HepG2 (cell line): ENCODE measurements around the gene GRK4. TPM values are rescaled to one million over a fixed set of nuclear protein-coding genes. Genes with fewer than 3 reads are reported as not detected.

ENCODE experiments used
- ATM ChIP-seq: fragments of 450-650 bp; IDR thresholded peaks from 2 replicates; pipeline ENCODE4 v1.7.1; 2017; ENCODE audit warnings: mild to moderate bottlenecking, borderline replicate concordance
- CBX1 ChIP-seq: IDR thresholded peaks from one replicate; pipeline ENCODE4 v1.6.1; 2016; ENCODE audit warnings: antibody characterized with exemption, low read depth
- CBX2 ChIP-seq, 2 experiments: fragments of 200-600 bp in 1 of 2; sonication (generic); formaldehyde crosslinking in 1 of 2; IDR thresholded peaks; 2 replicates each; pipeline versions ENCODE4 v1.7.0 to v1.8.1; 2018 to 2022; ENCODE audit warnings: low read depth in 2 of 2, low read length in 1 of 2, mild to moderate bottlenecking in 1 of 2, missing genetic modification reagents in 1 of 2
- DNMT3B ChIP-seq: conservative IDR thresholded peaks from 2 replicates; pipeline ENCODE4 v1.6.1; 2016; ENCODE audit warnings: missing biosample characterization, control low read depth
- ELF4 ChIP-seq: sonication (generic); formaldehyde crosslinking; IDR thresholded peaks from 2 replicates; pipeline ENCODE4 v1.5.0; 2020; ENCODE audit warnings: missing genetic modification reagents, mild to moderate bottlenecking, moderate library complexity, borderline replicate concordance
- GZF1 ChIP-seq: sonication (generic); formaldehyde crosslinking; IDR thresholded peaks from 2 replicates; pipeline ENCODE4 v1.5.1; 2020; ENCODE audit warnings: mild to moderate bottlenecking, missing genetic modification reagents
- HIC2 ChIP-seq: sonication (generic); formaldehyde crosslinking; IDR thresholded peaks from 2 replicates; pipeline ENCODE4 v1.9.0; 2022; ENCODE audit warnings: low read depth, missing genetic modification reagents
- MAF1 ChIP-seq: sonication (generic); formaldehyde crosslinking; IDR thresholded peaks from 2 replicates; pipeline ENCODE4 v1.5.0; 2020; ENCODE audit warnings: missing genetic modification reagents, borderline replicate concordance
- MIER2 ChIP-seq: IDR thresholded peaks from 2 replicates; pipeline ENCODE4 v1.6.1; 2016; ENCODE audit warnings: missing biosample characterization, missing genetic modification reagents
- SMYD3 ChIP-seq: sonication (generic); formaldehyde crosslinking; IDR thresholded peaks from 2 replicates; pipeline ENCODE4 v1.8.1; 2023; ENCODE audit warnings: mild to moderate bottlenecking, missing genetic modification reagents
- ZFY ChIP-seq: sonication (generic); formaldehyde crosslinking; IDR thresholded peaks from 2 replicates; pipeline ENCODE4 v1.4.0; 2020; ENCODE audit warnings: missing genetic modification reagents
- ZNF33B ChIP-seq: sonication (generic); formaldehyde crosslinking; IDR thresholded peaks from 2 replicates; pipeline ENCODE4 v1.5.1; 2020; ENCODE audit warnings: mild to moderate bottlenecking, missing genetic modification reagents
- ZNF34 ChIP-seq: sonication (generic); formaldehyde crosslinking; IDR thresholded peaks from 2 replicates; pipeline ENCODE4 v1.4.0; 2020; ENCODE audit warnings: mild to moderate bottlenecking, missing genetic modification reagents, borderline replicate concordance
- ZNF362 ChIP-seq: sonication (generic); formaldehyde crosslinking; IDR thresholded peaks from 2 replicates; pipeline ENCODE4 v1.4.0; 2020; ENCODE audit warnings: missing genetic modification reagents, mild to moderate bottlenecking, borderline replicate concordance
- ZNF550 ChIP-seq: sonication (generic); formaldehyde crosslinking; IDR thresholded peaks from 2 replicates; pipeline ENCODE4 v1.4.0; 2020; ENCODE audit warnings: mild to moderate bottlenecking, missing genetic modification reagents, borderline replicate concordance
- ZNF709 ChIP-seq: sonication (generic); formaldehyde crosslinking; IDR thresholded peaks from 2 replicates; pipeline ENCODE4 v1.5.0; 2020; ENCODE audit warnings: mild to moderate bottlenecking, missing genetic modification reagents
- polyA plus RNA-seq, 8 experiments: library from polyadenylated mRNA; depleted of rRNA in 3 of 8; stranded (reverse) in 7 of 8; unstranded in 1 of 8; fragments of >200 nt; fragmentation: Illumina TruSeq in 4 of 8; extraction: Trizol in 4 of 8; gene quantifications; 2 replicates each; pipeline versions ENCODE4 v1.2.1 to v1.2.3, GENCODE V29; 2011 to 2016; ENCODE audit warnings: low read depth in 4 of 8, missing spikeins in 1 of 8, mixed read lengths in 1 of 8; ENCODE audit not compliant: insufficient read depth in 1 of 8
- total RNA-seq, 5 experiments: library from RNA; depleted of rRNA; stranded (reverse); fragments of >200 nt; fragmentation: Illumina TruSeq; extraction: Trizol; gene quantifications; 2 replicates each; pipeline ENCODE4 v1.2.3, GENCODE V29; 2016; ENCODE audit warnings: low read depth in 1 of 5
- TF ChIP-seq, protein P1 (sequence below): sonication (generic); formaldehyde crosslinking; IDR thresholded peaks from 2 replicates; pipeline ENCODE4 v1.4.0; 2020; ENCODE audit warnings: missing genetic modification reagents, borderline replicate concordance
- TF ChIP-seq, protein P2 (sequence below): fragments of 450-650 bp; IDR thresholded peaks from 2 replicates; pipeline ENCODE4 v1.6.1; 2017; ENCODE audit warnings: mild to moderate bottlenecking

Gene GRK4
- total and polyA plus RNA-seq, 2 of the 13 experiments (the other 11 are each of a cell fraction or from before 2014, with no cell fraction given) = 1.8 to 2.0 TPM

GRCh38 chr4:3073158-3074077 is 110.0 kb downstream of the GRK4 start (continued):
- no peak for TF ChIP-seq MIER2 (CRISPR knock-in tag)
- TF ChIP-seq CBX1 = no peak
- TF ChIP-seq CBX2 (IDR thresholded peaks at IDR 0.05; ENCODE audit: low read depth, low read length) = no peak
- no peak for TF ChIP-seq CBX2 (CRISPR knock-in tag; IDR thresholded peaks at IDR 0.05; ENCODE audit: low read depth)
- no peak for TF ChIP-seq ZNF362 (CRISPR knock-in tag)
- TF ChIP-seq ATM = no peak
- no peak for TF ChIP-seq ZNF550 (CRISPR knock-in tag)
- no peak for TF ChIP-seq HIC2 (CRISPR knock-in tag)
- TF ChIP-seq GZF1 = no peak
- TF ChIP-seq SMYD3 (CRISPR knock-in tag) = no peak
- no peak for TF ChIP-seq ELF4 (CRISPR knock-in tag)
- TF ChIP-seq ZFY (CRISPR knock-in tag) = peak; percentile 75
- TF ChIP-seq, protein P1, sequence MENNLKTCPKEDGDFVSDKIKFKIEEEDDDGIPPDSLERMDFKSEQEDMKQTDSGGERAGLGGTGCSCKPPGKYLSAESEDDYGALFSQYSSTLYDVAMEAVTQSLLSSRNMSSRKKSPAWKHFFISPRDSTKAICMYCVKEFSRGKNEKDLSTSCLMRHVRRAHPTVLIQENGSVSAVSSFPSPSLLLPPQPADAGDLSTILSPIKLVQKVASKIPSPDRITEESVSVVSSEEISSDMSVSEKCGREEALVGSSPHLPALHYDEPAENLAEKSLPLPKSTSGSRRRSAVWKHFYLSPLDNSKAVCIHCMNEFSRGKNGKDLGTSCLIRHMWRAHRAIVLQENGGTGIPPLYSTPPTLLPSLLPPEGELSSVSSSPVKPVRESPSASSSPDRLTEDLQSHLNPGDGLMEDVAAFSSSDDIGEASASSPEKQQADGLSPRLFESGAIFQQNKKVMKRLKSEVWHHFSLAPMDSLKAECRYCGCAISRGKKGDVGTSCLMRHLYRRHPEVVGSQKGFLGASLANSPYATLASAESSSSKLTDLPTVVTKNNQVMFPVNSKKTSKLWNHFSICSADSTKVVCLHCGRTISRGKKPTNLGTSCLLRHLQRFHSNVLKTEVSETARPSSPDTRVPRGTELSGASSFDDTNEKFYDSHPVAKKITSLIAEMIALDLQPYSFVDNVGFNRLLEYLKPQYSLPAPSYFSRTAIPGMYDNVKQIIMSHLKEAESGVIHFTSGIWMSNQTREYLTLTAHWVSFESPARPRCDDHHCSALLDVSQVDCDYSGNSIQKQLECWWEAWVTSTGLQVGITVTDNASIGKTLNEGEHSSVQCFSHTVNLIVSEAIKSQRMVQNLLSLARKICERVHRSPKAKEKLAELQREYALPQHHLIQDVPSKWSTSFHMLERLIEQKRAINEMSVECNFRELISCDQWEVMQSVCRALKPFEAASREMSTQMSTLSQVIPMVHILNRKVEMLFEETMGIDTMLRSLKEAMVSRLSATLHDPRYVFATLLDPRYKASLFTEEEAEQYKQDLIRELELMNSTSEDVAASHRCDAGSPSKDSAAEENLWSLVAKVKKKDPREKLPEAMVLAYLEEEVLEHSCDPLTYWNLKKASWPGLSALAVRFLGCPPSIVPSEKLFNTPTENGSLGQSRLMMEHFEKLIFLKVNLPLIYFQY = 0 out of 2 replicates have a peak, but pooled peaks have one; percentile 24
- no peak for TF ChIP-seq ZNF34 (CRISPR knock-in tag)
- no peak for TF ChIP-seq ZNF709 (CRISPR knock-in tag)
- TF ChIP-seq DNMT3B = no peak
- no peak for TF ChIP-seq ZNF33B (CRISPR knock-in tag)
- 0 out of 2 replicates have a peak, but pooled peaks have one; percentile 55 for TF ChIP-seq MAF1 (CRISPR knock-in tag)
- TF ChIP-seq, protein P2, sequence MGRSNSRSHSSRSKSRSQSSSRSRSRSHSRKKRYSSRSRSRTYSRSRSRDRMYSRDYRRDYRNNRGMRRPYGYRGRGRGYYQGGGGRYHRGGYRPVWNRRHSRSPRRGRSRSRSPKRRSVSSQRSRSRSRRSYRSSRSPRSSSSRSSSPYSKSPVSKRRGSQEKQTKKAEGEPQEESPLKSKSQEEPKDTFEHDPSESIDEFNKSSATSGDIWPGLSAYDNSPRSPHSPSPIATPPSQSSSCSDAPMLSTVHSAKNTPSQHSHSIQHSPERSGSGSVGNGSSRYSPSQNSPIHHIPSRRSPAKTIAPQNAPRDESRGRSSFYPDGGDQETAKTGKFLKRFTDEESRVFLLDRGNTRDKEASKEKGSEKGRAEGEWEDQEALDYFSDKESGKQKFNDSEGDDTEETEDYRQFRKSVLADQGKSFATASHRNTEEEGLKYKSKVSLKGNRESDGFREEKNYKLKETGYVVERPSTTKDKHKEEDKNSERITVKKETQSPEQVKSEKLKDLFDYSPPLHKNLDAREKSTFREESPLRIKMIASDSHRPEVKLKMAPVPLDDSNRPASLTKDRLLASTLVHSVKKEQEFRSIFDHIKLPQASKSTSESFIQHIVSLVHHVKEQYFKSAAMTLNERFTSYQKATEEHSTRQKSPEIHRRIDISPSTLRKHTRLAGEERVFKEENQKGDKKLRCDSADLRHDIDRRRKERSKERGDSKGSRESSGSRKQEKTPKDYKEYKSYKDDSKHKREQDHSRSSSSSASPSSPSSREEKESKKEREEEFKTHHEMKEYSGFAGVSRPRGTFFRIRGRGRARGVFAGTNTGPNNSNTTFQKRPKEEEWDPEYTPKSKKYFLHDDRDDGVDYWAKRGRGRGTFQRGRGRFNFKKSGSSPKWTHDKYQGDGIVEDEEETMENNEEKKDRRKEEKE = no peak
